ENCODE results near the gene MBOAT2. TPM values are rescaled to one million over a fixed set of nuclear protein-coding genes. Genes with fewer than 3 reads are reported as not detected.

The MBOAT2 gene
- 69.6 and 139 TPM in 2 replicates for total RNA-seq

GRCh38 chr2:9003616-9004337 is at the start of gene MBOAT2:
Gene MBOAT2, minus strand, starts transcription at chr2:9003684. Its CDS starts 70 bp downstream, at chr2:9003614.

GRCh38 chr2:8836971-8837794 is 166.3 kb downstream of the MBOAT2 start, which contains the start of gene KIDINS220:
Gene KIDINS220, minus strand, starts transcription at chr2:8837613. Its CDS starts 10,520 bp downstream, at chr2:8827093.

Other genes starting within 250 kb of the MBOAT2 start
- 33.7 and 39.8 TPM in 2 replicates for gene KIDINS220, start 166.1 kb downstream of the MBOAT2 start, total RNA-seq
- gene ASAP2, start 203.1 kb upstream of the MBOAT2 start, total RNA-seq, result 36.9 and 47.5 TPM in 2 replicates